ENCODE measurements around the gene PSMC2.
"Not testable (repeated sequence)": the region's sequence is repeated elsewhere in the genome, so short reads cannot be mapped to it uniquely, and the experiment has no call there.

The PSMC2 gene

DNA sequence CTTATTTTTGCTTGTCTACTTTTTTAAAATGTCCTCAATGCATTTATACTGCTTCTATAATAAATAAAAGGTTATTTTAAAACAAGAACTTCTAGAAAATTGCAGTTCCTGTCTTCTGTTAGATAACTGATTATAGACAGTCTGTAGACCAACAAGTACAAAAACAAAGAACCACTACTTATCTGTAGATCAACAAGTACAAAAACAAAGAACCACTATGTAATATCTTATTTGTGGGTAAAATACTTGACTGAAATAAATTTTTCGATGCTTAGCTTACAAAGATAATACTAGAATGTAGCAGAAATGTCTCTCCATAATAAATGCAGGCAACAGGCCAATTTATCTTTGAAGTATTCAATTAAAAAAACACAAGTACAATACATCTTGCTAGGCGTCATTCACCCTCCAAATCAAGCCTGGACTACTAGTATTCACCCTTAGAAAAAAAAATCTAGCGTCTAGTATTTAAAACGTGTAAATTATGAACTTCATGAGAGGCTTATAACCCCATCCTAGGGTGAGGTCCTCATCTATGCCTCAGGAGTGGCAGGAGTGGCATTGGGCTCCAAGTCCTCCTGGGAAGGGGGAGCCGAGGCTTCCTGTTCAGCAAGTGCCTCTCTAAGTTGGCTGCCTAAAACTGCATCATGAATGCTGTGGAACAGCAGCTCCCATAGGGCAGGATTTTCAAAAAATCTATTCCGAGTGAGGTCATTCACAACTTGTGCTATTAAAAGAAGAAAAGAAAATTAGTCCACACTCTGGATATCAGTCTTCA, 26.6 kb downstream of the PSMC2 start:
- DNase-seq (ENCODE audit: low read depth in 1 of 2, low spot score in 1 of 2) = no peak

DNA sequence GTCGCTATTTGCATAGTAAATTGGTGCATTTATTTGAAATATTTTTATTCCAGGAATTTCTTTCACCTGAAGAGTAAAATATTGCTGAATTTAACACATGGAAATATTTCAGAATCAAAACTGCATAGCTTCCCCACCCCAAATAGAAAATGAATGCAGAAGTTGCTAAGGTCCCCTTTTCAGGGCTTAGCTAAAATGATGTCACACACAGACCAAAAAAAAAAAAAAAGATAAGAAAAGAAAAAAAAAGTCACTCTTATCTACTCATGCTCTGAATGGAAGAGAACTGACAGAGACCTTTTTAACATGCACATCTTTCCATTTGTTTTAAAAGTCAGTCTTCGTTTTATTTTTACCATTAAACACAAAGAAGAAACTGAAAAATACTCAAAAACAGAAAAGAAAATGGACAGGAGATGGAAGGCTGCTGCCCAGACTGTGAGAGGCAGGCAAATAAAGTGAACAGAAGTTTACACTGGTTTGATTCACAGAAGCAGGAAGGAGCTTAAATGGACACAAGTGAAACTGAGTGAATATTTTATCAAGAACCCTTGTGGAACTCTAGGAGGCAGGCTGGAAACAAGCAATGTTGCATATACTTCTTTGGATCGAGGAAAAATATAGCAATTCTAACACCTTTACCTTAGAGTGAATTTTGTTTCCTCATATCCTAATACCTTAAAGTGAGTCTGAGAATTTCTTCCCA, 32.0 kb downstream of the PSMC2 start:
- DNase-seq (ENCODE audit: low read depth in 1 of 2, low spot score in 1 of 2) = no peak

DNA sequence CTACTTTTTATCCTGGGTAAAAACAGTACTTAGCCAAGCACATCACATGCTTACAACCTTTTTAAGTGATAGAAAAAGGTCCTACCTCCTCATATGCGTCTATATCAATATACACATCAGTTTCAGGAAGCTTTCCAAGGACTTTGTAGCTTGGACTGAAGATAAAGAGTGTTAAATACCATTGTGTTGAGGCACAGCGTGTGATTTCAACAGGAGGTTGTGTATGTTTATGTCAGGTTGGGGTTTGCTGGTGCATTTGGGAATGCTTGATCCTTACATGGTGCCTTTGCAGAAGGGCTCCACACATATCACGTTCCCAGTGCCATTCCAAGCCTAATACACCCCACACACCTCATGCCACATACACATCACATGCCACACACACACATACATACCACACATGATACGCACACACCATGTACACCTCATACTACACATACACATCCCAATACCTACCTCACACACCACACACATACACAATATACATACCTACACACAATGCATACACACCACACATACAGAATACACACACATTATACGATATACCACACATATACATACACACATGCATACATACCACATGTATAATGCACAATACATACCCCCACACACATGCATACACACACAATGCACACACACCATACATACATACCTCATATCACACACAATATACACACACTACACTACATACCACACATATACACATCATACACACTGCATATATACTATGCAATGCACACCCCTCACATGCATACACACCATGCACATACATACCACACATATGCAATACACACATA, 33.1 kb downstream of the PSMC2 start:
- no peak for DNase-seq (ENCODE audit: low read depth in 1 of 2, low spot score in 1 of 2)

DNA sequence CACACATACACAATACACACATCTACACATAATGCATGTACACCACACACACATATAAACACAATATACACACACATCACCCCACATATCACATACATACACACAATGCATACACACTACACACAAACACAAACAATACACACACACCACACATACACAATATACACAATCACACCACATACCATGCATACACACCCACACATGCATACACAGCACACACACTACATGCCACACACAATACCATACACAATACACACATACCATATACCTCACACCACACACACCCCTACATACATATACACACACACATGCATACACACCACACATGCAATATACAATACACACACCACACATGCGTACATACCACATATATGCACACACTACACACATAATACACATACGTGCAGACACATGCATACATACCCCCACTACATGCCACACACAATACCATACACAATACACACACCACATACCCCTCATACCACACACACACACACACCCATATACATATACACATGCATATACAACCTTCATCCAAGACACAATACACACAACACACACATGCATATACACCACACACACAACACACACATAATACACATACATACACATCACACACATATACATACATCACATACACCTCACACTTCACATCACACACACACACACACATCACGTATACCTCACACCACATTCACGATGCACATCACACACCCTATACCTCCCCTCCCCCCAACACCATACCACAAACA, 34.0 kb downstream of the PSMC2 start:
- DNase-seq (ENCODE audit: low read depth in 1 of 2, low spot score in 1 of 2) = no peak

DNA sequence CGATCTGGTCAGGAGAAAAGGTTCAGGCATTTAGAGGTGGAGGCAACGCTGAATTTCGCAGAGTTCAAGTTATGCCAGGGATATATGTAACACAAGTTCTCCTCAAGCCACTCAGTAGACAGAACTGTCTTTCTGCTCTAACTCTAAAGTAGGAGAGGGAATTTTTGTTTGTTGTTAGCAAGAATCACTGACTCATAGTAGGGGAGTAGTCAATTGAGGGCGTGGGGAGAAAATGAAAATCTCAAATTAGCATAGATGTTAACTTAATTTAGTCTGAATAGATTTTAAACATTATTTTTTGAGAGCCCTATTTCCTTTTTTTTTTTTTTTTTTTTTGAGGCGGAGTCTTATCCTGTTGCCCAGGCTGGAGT, 34.6 kb downstream of the PSMC2 start:
- no peak for DNase-seq (ENCODE audit: low read depth in 1 of 2, low spot score in 1 of 2)

DNA sequence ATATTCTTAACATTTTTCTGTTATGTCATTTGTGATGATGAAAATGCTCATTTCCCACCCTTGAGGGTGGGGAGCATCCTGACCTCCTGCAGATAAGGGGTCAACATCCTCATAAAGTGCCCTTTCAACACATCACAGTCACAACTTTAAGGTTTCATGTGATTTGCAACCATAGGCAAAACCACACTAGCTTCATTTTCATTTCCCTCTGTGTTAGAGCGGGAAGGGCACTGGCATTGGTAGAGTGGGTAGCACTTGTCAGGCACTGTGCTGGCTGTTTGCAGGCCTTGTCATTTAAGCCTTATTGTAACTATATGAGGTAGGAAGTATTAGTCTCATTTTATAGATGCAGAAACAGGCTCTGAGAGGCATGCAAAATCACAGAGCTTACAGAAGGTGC, 39.8 kb downstream of the PSMC2 start:
- no peak for DNase-seq (ENCODE audit: low read depth in 1 of 2, low spot score in 1 of 2)

DNA sequence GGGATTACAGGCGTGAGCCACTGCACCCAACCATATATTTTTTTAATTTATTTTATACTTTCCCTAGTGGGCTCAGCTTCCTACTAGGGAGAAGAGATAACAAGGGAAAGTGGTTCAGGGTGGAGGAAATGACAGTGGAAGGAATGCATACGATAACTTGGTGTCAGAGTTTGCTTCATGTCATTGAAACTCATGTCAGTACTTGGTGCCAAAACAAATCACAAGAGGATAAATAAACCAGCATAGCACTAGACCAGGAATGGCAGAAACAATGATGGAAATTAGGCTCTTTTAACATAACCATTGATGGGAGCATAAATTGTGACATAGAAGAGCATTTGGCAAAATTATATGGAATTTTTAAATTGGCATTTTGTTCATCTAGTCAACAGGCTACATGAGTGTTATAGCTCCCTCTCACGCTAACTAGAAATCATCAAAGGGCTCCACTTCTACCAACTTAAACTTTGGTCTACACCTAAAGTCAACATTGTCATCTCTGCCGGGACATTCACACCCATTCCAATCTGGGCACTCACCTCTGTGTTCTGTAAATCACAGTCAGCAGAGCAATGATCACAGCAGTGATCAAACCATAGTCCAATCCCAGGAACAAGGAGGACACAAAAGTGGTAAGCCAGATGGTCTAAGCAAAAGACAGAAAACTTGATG, 41.2 kb downstream of the PSMC2 start:
- no peak for DNase-seq (ENCODE audit: low read depth in 1 of 2, low spot score in 1 of 2)

DNA sequence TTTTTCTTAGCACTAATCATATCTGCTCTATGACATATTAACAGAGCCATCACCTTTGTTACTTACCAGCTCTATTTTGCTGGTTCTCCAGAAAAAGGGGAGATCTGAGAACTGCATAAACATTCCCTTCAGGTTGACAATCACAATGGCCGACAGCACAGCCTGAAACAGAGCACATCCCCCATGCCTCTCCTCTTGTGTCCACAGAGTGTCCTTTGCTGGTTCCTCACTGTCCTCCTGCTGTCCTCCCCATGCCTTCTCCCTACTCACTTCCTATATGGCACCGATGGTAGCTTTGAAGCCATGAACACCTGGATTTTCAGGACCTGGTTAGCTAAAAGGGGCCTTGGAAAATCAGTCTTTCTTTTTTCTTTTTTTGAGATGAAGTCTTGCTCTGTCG, 41.8 kb downstream of the PSMC2 start:
- no peak for DNase-seq (ENCODE audit: low read depth in 1 of 2, low spot score in 1 of 2)

DNA sequence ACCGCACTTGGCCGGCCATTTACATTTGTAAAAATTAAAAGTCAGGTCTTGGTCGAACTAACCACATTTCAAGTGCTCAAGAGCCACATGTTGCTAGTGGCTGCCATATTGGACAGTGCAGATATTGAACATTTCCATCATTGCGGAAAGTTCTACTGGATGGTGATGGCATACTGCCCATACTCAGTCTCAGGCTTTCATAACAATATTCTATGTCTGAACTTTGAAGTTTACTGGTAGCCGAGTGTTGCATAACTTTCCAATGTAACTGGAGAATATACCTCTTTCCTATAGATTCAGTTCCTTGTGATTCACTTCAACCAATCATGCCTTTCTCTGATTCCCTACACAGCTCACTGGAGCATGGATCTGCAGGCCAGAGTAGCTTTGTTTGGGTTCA, 43.7 kb downstream of the PSMC2 start:
- no peak for DNase-seq (ENCODE audit: low read depth in 1 of 2, low spot score in 1 of 2)

DNA sequence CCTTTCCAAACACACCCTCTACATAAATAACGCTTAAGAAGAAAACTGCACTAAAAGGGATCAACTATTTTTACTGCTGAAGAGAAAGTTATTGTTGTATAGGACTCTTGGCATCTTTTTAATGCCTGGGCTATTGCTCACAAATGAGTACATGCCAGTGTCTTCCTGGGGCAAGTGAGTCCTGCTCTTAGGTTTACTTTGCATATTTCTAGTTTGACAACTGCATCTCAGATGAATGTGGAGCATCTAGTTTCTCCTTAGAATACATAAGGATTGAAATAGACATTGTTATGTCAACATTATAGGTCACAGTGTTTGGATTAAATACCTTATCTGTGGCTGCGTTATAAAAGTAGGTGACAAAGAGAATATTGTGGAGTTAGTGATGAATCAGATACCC, 44.5 kb downstream of the PSMC2 start:
- no peak for DNase-seq (ENCODE audit: low read depth in 1 of 2, low spot score in 1 of 2)

DNA sequence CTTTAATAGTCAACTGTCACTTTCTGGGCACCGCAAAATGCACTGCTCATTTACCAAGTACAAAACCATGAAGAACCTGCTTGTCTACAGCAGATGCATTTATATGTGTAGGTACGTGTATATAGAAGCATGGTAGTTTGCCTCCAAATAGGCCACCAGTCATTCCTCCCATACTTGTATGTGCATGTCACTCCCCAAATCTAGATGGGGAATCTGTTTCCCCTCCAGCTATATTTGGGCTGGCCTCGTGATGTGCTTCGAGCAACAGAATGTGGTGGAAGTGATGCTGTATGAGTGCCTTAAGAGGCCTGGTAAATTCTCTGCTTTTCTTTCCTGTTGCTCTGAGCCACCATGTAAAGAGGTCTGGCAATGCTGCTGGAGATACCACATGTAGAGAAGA, 47.1 kb downstream of the PSMC2 start:
- DNase-seq (ENCODE audit: low read depth in 1 of 2, low spot score in 1 of 2) = no peak

DNA sequence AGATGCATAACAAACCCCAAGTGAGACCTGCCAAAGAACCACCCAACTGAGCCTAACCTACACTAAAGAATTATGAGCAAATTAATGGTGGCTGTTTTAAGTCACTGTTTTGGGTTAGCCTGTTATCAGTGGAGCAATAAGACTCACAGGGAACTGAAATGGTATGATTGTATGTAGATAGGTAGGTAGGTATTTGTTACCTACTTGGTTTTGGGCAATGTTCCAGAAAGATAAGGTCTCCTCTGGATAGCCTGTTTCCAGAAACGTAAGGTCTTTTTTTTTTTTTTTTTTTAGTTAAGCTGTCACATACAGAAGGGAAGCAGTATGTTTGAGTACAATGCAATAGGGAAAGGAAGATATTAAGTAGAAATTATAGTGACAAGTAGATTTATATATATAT, 47.6 kb downstream of the PSMC2 start:
- no peak for DNase-seq (ENCODE audit: low read depth in 1 of 2, low spot score in 1 of 2)

DNA sequence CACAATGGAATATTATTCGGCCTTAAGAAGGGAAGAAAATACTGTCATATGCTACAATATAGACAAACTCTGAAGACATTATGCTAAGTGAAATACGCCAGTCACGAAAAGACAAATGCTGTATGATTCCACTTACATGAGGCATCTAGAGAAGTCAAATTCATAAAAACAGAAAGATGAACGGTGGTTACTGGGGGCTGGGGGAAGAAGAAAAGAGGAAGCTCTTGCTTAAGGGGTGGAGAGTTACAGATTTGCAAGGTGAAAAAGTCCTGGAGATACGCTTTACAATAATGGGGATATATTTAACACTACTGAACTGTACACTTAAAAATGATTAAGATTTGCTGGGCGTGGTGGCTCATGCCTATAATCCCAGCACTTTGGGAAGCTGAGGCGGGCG, 49.0 kb downstream of the PSMC2 start:
- no peak for DNase-seq (ENCODE audit: low read depth in 1 of 2, low spot score in 1 of 2)

DNA sequence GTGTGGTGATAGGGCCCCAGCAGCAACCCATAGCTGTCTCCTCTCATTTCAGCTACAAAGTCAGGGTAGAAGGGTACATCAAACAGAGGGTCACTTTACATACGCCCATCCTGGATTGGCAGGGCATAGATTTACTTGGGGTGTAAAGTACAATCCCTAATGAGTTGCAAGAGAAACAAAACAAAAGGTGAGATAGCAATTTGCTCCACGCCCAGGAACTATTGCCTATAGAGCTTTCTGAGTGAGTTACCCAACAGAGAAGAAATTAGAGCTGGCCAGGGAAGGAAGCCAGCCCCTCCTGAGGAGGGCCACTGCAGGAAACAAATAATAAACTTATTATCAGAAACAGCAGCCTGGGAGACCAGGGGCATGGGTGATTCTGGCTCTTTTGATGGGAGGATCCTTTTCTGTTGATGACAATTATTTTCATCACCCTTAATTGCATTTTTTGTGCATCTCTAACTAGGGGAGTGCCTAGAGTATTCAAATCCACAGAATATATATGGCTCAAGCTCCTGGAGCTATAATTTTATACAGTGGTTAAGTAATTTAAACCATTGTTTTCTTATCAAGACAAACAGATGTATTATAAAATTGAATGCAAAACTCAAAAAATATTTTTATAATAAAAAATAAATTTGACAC, 51.2 kb downstream of the PSMC2 start:
- DNase-seq (ENCODE audit: low read depth in 1 of 2, low spot score in 1 of 2) = no peak

DNA sequence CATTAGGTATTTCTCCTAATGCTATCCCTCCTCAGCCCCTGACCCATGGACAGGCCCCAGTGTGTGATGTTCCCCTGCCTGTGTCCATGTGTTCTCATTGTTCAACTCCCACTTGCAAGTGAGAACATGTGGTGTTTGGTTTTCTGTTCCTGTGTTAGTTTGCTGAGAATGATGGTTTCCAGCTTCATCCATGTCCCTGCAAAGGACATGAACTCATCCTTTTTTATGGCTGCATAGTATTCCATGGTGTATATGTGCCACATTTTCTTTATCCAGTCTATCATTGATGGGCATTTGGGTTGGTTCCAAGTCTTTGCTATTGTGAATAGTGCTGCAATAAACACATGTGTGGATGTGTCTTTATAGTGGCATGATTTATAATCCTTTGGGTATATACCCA, 52.2 kb downstream of the PSMC2 start:
- not testable (repeated sequence) for DNase-seq (ENCODE audit: low read depth in 1 of 2, low spot score in 1 of 2)

DNA sequence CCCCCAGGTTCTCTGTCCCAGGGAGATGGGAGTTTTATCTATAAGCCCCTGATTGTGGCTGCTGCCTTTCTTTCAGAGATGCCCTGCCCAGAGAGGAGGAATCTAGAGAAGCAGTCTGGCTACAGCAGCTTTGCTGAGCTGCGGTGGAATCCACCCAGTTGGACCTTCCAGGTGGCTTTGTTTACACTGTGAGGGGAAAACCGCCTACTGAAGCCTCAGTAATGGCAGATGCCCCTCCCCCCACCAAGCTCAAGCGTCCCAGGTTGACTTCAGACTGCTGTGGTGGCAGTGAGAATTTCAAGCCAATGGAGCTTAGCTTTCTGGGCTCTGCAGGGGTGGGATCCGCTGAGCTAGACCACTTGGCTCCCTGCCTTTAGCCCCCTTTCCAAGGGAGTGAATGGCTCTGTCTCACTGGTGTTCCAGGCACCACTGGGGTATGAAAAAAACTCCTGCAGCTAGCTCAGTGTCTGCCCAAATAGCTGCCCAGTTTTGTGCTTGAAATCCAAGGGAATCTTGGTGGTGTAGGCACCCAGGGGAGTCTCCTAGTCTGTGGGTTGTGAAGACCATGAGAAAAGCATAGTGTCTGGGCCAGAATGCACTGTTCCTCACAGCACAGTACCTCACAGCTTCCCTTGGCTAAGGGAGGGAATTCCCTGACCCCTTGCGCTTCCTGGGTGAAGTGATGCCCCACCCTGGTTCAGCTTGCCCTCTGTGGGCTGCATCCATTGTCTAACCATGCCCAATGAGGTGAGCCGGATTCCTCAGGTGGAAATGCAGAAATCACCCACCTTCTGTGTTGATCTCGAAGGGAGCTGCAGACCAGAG, 58.6 kb downstream of the PSMC2 start:
- DNase-seq (ENCODE audit: low read depth in 1 of 2, low spot score in 1 of 2) = not testable (repeated sequence)

DNA sequence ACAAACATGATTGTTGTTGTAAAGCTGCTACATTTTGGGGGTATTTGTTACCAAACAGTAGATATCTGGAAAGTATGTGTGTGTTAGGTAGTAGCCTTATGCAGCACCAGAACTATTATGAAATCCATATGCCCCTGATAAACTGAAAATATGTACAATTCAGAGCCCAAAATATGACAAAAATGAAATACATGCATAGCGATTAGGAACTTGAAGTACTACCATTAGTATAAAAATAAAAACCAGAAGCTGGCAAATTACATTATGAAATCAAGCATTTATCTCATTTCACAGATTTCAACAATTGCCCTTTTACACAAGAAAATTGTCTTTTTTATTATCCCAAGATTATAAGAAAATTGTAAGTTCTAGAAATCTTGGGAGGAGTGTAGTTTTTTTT, 64.7 kb downstream of the PSMC2 start:
- no peak for DNase-seq (ENCODE audit: low read depth in 1 of 2, low spot score in 1 of 2)

DNA sequence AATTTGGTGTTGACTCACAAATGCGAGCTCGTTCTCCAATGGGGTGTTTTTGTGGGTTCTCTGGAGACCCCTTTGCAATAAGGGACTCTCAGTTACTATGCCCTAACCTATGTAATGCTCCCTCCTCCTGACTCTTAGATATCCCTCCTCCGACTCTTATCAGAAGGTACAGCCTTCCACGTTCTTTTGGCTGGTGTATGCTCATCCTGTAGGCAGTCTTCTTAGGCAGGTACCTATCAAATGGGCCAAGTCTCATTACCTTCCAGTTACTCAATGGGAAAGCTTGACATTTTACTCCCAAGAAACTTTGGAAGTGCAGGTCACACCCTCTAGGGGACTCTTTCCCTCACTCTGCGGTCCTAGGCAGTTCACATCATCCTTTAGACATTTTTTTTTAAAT, 66.0 kb downstream of the PSMC2 start:
- no peak for DNase-seq (ENCODE audit: low read depth in 1 of 2, low spot score in 1 of 2)

DNA sequence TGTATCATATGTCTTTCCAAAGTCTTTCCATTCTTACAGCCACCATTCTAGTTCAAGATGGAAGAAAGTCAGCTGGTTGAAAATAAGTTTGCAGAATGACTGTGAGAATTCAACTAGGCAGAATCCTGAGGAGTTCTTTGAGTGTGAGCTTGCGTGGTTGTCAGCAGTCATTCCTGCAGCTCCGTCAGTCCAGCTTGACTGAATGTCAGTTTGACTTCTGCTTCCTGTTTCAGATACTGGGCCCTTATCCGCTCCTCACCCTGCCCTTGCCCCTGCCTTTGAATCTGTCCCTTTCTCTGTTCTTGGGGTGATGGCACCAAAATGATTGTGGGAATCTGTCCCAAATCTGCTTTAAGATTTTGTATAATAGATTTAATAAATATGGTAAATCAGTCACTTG, 70.8 kb downstream of the PSMC2 start:
- no peak for DNase-seq (ENCODE audit: low read depth in 1 of 2, low spot score in 1 of 2)
